ENCODE data around the gene HSBP1L1. TPM values are rescaled to one million over a fixed set of nuclear protein-coding genes. Genes with fewer than 3 reads are reported as not detected.

Gene HSBP1L1
- total and polyA plus RNA-seq, 2 experiments from 2014 or later, result 1.8 to 3.7 TPM

DNA sequence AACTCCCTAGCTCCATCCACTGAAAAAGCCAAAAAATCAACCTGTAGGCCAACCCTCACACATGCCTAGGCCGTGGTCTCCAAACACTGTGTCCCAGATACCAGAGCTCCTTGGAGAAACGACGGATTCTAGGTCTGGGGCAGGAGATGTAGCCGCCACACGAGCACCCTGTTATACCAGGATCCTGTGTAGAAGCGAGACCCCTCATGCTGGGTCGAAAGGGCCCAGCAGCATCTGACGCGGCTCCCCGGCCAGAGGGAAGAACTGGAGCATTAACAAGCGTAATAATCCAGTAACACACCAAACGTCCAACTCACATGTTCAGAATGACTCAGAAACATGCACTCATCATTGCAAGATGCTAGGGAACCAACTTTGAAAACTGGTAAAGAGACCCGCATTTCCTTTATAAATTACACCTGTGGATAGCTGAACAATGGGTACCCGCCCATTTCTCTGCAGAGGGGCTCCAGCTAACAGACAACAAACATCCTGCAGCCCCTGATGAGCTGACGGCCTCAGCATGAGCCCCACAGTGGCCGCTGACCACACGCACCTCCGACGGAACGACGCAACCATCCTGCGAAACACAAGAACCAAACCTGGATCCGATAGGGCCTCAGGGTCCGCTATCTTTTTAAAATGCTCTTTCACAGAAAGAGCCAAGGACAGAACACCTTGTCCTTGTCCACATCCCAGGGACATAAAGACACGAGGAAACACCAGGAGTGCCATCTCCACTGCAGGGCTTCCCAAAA, 27.2 kb upstream of the HSBP1L1 start (continued):
- TF ChIP-seq, protein P1, sequence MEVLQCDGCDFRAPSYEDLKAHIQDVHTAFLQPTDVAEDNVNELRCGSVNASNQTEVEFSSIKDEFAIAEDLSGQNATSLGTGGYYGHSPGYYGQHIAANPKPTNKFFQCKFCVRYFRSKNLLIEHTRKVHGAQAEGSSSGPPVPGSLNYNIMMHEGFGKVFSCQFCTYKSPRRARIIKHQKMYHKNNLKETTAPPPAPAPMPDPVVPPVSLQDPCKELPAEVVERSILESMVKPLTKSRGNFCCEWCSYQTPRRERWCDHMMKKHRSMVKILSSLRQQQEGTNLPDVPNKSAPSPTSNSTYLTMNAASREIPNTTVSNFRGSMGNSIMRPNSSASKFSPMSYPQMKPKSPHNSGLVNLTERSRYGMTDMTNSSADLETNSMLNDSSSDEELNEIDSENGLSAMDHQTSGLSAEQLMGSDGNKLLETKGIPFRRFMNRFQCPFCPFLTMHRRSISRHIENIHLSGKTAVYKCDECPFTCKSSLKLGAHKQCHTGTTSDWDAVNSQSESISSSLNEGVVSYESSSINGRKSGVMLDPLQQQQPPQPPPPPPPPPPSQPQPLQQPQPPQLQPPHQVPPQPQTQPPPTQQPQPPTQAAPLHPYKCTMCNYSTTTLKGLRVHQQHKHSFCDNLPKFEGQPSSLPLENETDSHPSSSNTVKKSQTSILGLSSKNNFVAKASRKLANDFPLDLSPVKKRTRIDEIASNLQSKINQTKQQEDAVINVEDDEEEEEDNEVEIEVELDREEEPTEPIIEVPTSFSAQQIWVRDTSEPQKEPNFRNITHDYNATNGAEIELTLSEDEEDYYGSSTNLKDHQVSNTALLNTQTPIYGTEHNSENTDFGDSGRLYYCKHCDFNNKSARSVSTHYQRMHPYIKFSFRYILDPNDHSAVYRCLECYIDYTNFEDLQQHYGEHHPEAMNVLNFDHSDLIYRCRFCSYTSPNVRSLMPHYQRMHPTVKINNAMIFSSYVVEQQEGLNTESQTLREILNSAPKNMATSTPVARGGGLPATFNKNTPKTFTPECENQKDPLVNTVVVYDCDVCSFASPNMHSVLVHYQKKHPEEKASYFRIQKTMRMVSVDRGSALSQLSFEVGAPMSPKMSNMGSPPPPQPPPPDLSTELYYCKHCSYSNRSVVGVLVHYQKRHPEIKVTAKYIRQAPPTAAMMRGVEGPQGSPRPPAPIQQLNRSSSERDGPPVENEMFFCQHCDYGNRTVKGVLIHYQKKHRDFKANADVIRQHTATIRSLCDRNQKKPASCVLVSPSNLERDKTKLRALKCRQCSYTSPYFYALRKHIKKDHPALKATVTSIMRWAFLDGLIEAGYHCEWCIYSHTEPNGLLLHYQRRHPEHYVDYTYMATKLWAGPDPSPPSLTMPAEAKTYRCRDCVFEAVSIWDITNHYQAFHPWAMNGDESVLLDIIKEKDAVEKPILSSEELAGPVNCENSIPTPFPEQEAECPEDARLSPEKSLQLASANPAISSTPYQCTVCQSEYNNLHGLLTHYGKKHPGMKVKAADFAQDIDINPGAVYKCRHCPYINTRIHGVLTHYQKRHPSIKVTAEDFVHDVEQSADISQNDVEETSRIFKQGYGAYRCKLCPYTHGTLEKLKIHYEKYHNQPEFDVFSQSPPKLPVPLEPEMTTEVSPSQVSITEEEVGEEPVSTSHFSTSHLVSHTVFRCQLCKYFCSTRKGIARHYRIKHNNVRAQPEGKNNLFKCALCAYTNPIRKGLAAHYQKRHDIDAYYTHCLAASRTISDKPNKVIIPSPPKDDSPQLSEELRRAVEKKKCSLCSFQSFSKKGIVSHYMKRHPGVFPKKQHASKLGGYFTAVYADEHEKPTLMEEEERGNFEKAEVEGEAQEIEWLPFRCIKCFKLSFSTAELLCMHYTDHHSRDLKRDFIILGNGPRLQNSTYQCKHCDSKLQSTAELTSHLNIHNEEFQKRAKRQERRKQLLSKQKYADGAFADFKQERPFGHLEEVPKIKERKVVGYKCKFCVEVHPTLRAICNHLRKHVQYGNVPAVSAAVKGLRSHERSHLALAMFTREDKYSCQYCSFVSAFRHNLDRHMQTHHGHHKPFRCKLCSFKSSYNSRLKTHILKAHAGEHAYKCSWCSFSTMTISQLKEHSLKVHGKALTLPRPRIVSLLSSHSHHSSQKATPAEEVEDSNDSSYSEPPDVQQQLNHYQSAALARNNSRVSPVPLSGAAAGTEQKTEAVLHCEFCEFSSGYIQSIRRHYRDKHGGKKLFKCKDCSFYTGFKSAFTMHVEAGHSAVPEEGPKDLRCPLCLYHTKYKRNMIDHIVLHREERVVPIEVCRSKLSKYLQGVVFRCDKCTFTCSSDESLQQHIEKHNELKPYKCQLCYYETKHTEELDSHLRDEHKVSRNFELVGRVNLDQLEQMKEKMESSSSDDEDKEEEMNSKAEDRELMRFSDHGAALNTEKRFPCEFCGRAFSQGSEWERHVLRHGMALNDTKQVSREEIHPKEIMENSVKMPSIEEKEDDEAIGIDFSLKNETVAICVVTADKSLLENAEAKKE (CRISPR knock-in tag; IDR thresholded peaks at IDR 0.05), result no peak
- TF ChIP-seq, protein P2, sequence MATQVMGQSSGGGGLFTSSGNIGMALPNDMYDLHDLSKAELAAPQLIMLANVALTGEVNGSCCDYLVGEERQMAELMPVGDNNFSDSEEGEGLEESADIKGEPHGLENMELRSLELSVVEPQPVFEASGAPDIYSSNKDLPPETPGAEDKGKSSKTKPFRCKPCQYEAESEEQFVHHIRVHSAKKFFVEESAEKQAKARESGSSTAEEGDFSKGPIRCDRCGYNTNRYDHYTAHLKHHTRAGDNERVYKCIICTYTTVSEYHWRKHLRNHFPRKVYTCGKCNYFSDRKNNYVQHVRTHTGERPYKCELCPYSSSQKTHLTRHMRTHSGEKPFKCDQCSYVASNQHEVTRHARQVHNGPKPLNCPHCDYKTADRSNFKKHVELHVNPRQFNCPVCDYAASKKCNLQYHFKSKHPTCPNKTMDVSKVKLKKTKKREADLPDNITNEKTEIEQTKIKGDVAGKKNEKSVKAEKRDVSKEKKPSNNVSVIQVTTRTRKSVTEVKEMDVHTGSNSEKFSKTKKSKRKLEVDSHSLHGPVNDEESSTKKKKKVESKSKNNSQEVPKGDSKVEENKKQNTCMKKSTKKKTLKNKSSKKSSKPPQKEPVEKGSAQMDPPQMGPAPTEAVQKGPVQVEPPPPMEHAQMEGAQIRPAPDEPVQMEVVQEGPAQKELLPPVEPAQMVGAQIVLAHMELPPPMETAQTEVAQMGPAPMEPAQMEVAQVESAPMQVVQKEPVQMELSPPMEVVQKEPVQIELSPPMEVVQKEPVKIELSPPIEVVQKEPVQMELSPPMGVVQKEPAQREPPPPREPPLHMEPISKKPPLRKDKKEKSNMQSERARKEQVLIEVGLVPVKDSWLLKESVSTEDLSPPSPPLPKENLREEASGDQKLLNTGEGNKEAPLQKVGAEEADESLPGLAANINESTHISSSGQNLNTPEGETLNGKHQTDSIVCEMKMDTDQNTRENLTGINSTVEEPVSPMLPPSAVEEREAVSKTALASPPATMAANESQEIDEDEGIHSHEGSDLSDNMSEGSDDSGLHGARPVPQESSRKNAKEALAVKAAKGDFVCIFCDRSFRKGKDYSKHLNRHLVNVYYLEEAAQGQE (IDR thresholded peaks at IDR 0.05; ENCODE audit: unreplicated experiment), result no peak
- TF ChIP-seq CREB1 (CRISPR knock-in tag; IDR thresholded peaks at IDR 0.05; ENCODE audit: low read depth) (no peak), JUNB (IDR thresholded peaks at IDR 0.05; ENCODE audit: unreplicated experiment) (no peak)

All from GM23338 (cell line).